T1000 (cell line): ENCODE measurements around the gene ADGRL1.

Experiments
- DNase-seq: peaks from one replicate; lab custom pipeline; 2025; ENCODE audit warnings: mixed read lengths; lab: John Stamatoyannopoulos, UW

ADGRL1 gene

GRCh38 chr19:14139944-14140343, 66.0 kb downstream of the ADGRL1 start:
- no peak for DNase-seq

- no peak for DNase-seq
These were observed 67.2 kb downstream of the ADGRL1 start for GRCh38 chr19:14138576-14139265.

- DNase-seq = peak; percentile 98
These were observed 69.3 kb downstream of the ADGRL1 start, which contains the start of gene ASF1B for GRCh38 chr19:14136509-14137281. Gene ASF1B (minus strand): TSS chr19:14136589. CDS start chr19:14136456, 133 bp downstream.

GRCh38 chr19:14135985-14136508, 69.9 kb downstream of the ADGRL1 start:
- no peak for DNase-seq

GRCh38 chr19:14135355-14135754, 70.6 kb downstream of the ADGRL1 start:
- no peak for DNase-seq

GRCh38 chr19:14127929-14128509, 78.0 kb downstream of the ADGRL1 start:
- no peak for DNase-seq

GRCh38 chr19:14127176-14127575, 78.8 kb downstream of the ADGRL1 start:
- DNase-seq = no peak

- no peak for DNase-seq
These were observed 83.0 kb downstream of the ADGRL1 start for GRCh38 chr19:14122924-14123323.

- DNase-seq = no peak
These were observed 85.5 kb downstream of the ADGRL1 start for GRCh38 chr19:14120497-14120780.

GRCh38 chr19:14119644-14120496, 86.1 kb downstream of the ADGRL1 start:
- no peak for DNase-seq

- DNase-seq = no peak
These were observed 86.8 kb downstream of the ADGRL1 start for GRCh38 chr19:14119146-14119545.

- DNase-seq = peak; percentile 60
These were observed 87.6 kb downstream of the ADGRL1 start for GRCh38 chr19:14118165-14119051.

GRCh38 chr19:14117668-14118164, 88.3 kb downstream of the ADGRL1 start, which contains the start of gene PRKACA:
Gene PRKACA (minus strand): TSS chr19:14117762. CDS start chr19:14117547, 215 bp downstream.
- DNase-seq = peak; percentile 98

- DNase-seq = no peak
These were observed 88.9 kb downstream of the ADGRL1 start for GRCh38 chr19:14116918-14117578.

GRCh38 chr19:14116525-14116917, 89.4 kb downstream of the ADGRL1 start:
- DNase-seq = no peak

- DNase-seq = no peak
These were observed 90.2 kb downstream of the ADGRL1 start for GRCh38 chr19:14115756-14116155.

GRCh38 chr19:14114854-14115253, 91.1 kb downstream of the ADGRL1 start:
- no peak for DNase-seq

- no peak for DNase-seq
These were observed 91.5 kb downstream of the ADGRL1 start for GRCh38 chr19:14114439-14114838.

- DNase-seq = no peak
These were observed 92.1 kb downstream of the ADGRL1 start for GRCh38 chr19:14113762-14114414.
